Stomach (tissue), 9 donors: Measurements from ENCODE around the gene VRK3. TPM values are rescaled to one million over a fixed set of nuclear protein-coding genes. Genes with fewer than 3 reads are reported as not detected.
A peak's percentile ranks its signal among the peaks of the same experiment; 100 is the strongest.

ENCODE experiments used
- DNase-seq, 2 donors: peaks; one replicate each; pipeline versions ENCODE4 v3.0.0 to v3.0.0-alpha.2; 2013 to 2019
- H3K27ac ChIP-seq, 5 donors: fragments of 200-600 bp in 4 of 5; sonication (generic) in 4 of 5; one replicate each; pipeline ENCODE4 v1.5.1; 2013 to 2019; ENCODE audit warnings: mild to moderate bottlenecking in 1 of 5, moderate library complexity in 1 of 5
- H3K27me3 ChIP-seq, 3 donors: fragments of 200-600 bp; sonication (generic); one replicate each; pipeline ENCODE4 v1.5.1; 2017 to 2019; ENCODE audit warnings: mixed run types in 1 of 3
- H3K36me3 ChIP-seq, 4 donors: fragments of 200-600 bp; sonication (generic); 1 replicate in 3 of 4; 2 replicates in 1 of 4; pipeline ENCODE4 v1.5.1; 2016 to 2019
- H3K4me1 ChIP-seq, 4 donors: fragments of 200-600 bp; sonication (generic); one replicate each; pipeline ENCODE4 v1.5.1; 2016 to 2019
- H3K4me3 ChIP-seq, 4 donors: fragments of 200-600 bp; sonication (generic) in 3 of 4; one replicate each; pipeline ENCODE4 v1.5.1; 2016 to 2019; ENCODE audit warnings: mild to moderate bottlenecking in 1 of 4
- H3K9me3 ChIP-seq, 4 donors: fragments of 200-600 bp; sonication (generic); one replicate each; pipeline ENCODE4 v1.5.1; 2016 to 2019
- CTCF ChIP-seq, 7 experiments: fragments of 450-650 bp in 4 of 7; fragments of 200-600 bp in 3 of 7; sonication (generic) in 3 of 7; IDR thresholded peaks; one replicate each; pipeline ENCODE4 v1.5.1; 2016 to 2019; ENCODE audit warnings: antibody characterized with exemption in 7 of 7, control low read depth in 2 of 7, mild to moderate bottlenecking in 1 of 7
- EP300 ChIP-seq: sonication (generic); formaldehyde crosslinking; IDR thresholded peaks from one replicate; pipeline ENCODE4 v1.6.1; 2017; ENCODE audit warnings: antibody characterized with exemption
- POLR2A ChIP-seq, 4 donors: fragments of 450-650 bp; IDR thresholded peaks; one replicate each; pipeline ENCODE4 v1.6.1; 2016; ENCODE audit warnings: antibody characterized with exemption in 4 of 4, control low read depth in 2 of 4, mild to moderate bottlenecking in 1 of 4, moderate library complexity in 1 of 4
- POLR2AphosphoS5 ChIP-seq, 3 donors: sonication (generic); formaldehyde crosslinking; IDR thresholded peaks; one replicate each; pipeline ENCODE4 v1.6.1; 2016; ENCODE audit warnings: antibody characterized with exemption in 3 of 3
- WGBS, 5 donors: extraction: QIAGEN DNeasy Blood & Tissue Kit in 3 of 5; methylation state at CpG; one replicate each; pipeline versions ENCODE4 v1.1.5 to v1.1.7; 2013 to 2018; 5-methylcytosine and 5-hydroxymethylcytosine counted together
- intact Hi-C: fragments of 100-400 bp; cut with DNase I; formaldehyde crosslinking; loops from one replicate; pipeline ENCODE4 v1.15.1; 2023; ENCODE audit warnings: low total_unique reads
- polyA plus RNA-seq, 3 donors: library from polyadenylated mRNA; stranded (reverse); fragments of 200-250 nt; gene quantifications; one replicate each; pipeline ENCODE4 v1.2.3, GENCODE V29; 2013
- total RNA-seq, 5 donors: library from RNA; depleted of rRNA; stranded (reverse); fragments of >200 nt; gene quantifications; one replicate each; pipeline versions ENCODE4 v1.1.0 to v1.2.3, GENCODE V29; 2014 to 2016
- donor health status: healthy with polysubstance abuse.
- donor health status: Bipolar disorder and iron deficiency.
- donor health status: healthy.

VRK3 gene
- total and polyA plus RNA-seq, 8 donors = 3.5 to 39.7 (median 22.8) TPM

DNA sequence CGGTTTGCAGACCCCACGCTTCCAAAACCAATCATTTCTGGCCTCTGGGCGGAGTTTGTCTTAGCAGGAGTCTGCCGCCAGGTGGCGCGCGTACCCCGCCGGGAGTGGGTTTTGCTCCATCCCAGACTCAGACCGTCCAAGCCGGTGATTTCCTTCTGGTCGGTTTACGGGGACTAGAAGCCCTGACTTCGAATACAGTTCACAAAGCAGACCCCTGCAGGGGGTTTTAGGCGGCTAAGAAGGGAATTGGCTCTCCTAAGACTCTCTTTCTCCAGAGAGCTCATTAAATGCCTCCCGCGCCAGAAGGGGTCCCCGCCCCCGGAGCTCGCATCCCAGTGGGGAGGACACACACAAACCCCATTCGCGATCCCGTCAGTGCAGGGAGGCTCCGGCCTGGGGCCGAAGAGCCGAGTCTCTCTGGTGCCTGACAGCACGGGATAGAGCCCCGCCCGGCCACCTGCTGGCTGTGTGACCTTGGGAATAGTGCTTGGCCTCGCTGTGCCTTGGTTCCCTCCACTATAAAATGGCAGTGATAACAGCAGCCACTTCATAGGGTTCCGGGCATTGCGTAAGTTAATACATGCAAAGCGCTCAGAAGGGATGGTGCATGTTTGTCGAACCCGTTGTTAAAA lies 87.3 kb downstream of the VRK3 start:
- Histone ChIP-seq H3K9me3 (no peaks in the 10 kb centered on the region), H3K27me3 (peaks cover 0 to 3% (median 0%) of the 10 kb centered on the region in 3 donors), H3K4me3 (peak overlapping the region in 3 of 4 donors; percentile 5 to 27 (median 18)), H3K36me3 (peaks cover 2 to 8% (median 6%) of the 10 kb centered on the region in 4 donors), H3K27ac (no peak overlapping the region), H3K4me1 (peaks cover 4 to 12% (median 8%) of the 10 kb centered on the region in 4 donors)
- TF ChIP-seq CTCF (IDR thresholded peaks at IDR 0.05) (peak in 5 of 7 experiments; percentile 84 to 95 (median 92)), EP300 (no peak), POLR2AphosphoS5 (IDR thresholded peaks at IDR 0.05) (peak in 2 of 3 donors; percentile 13 to 42), POLR2A (IDR thresholded peaks at IDR 0.05) (no peak)
- WGBS, 5 donors = 19 to 80% (median 20%) methylated on average over 1 to 35 of the region's 35 CpGs
- intact Hi-C loops = loop anchor here (2.0 kb wide), 1 partner anchor 45 kb away; no protein-coding TSS in a partner anchor
- DNase-seq = peak; percentile 82 to 92

GRCh38 chr19:49936549-49936948 lies 88.6 kb downstream of the VRK3 start:
- no peak for DNase-seq
- no peak overlapping the region for H3K27ac ChIP-seq
- H3K36me3 ChIP-seq = peaks cover 6 to 17% (median 10%) of the 10 kb centered on the region in 4 donors
- peaks cover 0 to 3% (median 0%) of the 10 kb centered on the region in 3 donors for H3K27me3 ChIP-seq
- H3K9me3 ChIP-seq = no peaks in the 10 kb centered on the region
- WGBS, 5 donors = 54 to 76% (median 68%) methylated on average over 5 of the region's 5 CpGs
- no peak overlapping the region for H3K4me3 ChIP-seq
- no peak for TF ChIP-seq CTCF (IDR thresholded peaks at IDR 0.05)
- no peak for TF ChIP-seq EP300
- no peak for TF ChIP-seq POLR2AphosphoS5 (IDR thresholded peaks at IDR 0.05)
- TF ChIP-seq POLR2A (IDR thresholded peaks at IDR 0.05) = no peak
- peaks cover 4 to 12% (median 8%) of the 10 kb centered on the region in 4 donors for H3K4me1 ChIP-seq
- intact Hi-C loops = no loop called here

DNA sequence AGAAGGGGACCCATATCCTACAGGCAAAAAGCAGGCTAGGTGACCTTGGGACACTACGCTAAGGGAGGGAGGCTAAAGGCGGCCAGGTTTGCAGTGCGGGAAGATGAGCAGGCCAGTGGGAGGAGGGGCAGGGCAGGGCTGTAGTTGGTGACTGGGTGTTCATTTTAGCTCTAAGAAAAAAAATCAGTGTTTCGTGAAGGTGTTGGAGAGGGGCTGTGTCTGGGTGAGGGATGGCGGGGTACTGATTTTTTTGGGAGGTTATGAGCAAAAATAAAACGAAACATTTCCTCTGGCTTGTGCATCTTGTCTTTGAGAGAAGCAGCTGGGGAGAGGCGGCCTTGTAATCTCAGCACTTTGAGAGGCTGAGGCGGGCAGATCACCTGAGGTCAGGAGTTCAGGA lies 91.5 kb downstream of the VRK3 start:
- no peaks in the 10 kb centered on the region for H3K27me3 ChIP-seq
- intact Hi-C loops = no loop called here
- H3K4me1 ChIP-seq = peaks cover 4 to 23% (median 15%) of the 10 kb centered on the region in 4 donors
- no peak for DNase-seq
- H3K4me3 ChIP-seq = no peak overlapping the region
- TF ChIP-seq POLR2AphosphoS5 (IDR thresholded peaks at IDR 0.05) (no peak), POLR2A (IDR thresholded peaks at IDR 0.05) (no peak), CTCF (IDR thresholded peaks at IDR 0.05) (no peak), EP300 (no peak)
- no peaks in the 10 kb centered on the region for H3K9me3 ChIP-seq
- WGBS, 5 donors = 86 to 98% (median 89%) methylated on average over 8 of the region's 8 CpGs
- H3K36me3 ChIP-seq = peaks cover 6 to 27% (median 13%) of the 10 kb centered on the region in 4 donors
- no peak overlapping the region for H3K27ac ChIP-seq

DNA sequence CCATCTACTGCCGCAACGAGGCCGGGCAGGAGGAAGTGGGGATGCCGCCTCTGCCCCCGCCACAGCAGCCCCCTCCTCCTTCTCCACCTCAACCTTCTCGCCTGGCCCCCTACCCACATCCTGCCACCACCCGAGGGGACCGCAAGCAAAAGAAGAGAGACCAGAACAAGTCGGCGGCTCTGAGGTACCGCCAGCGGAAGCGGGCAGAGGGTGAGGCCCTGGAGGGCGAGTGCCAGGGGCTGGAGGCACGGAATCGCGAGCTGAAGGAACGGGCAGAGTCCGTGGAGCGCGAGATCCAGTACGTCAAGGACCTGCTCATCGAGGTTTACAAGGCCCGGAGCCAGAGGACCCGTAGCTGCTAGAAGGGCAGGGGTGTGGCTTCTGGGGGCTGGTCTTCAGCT lies 92.4 kb downstream of the VRK3 start:
- peak in 1 of 2 donors; percentile 51 for DNase-seq
- Histone ChIP-seq H3K36me3 (peaks cover 6 to 28% (median 13%) of the 10 kb centered on the region in 4 donors), H3K9me3 (no peaks in the 10 kb centered on the region), H3K27ac (no peak overlapping the region), H3K27me3 (no peaks in the 10 kb centered on the region), H3K4me3 (no peak overlapping the region), H3K4me1 (peaks cover 8 to 28% (median 19%) of the 10 kb centered on the region in 4 donors)
- TF ChIP-seq POLR2A (IDR thresholded peaks at IDR 0.05) = no peak
- TF ChIP-seq CTCF (IDR thresholded peaks at IDR 0.05) = no peak
- no peak for TF ChIP-seq POLR2AphosphoS5 (IDR thresholded peaks at IDR 0.05)
- no peak for TF ChIP-seq EP300
- intact Hi-C loops = no loop called here
- WGBS, 5 donors = 88 to 95% (median 89%) methylated on average over 15 to 25 of the region's 25 CpGs
